Measurements from ENCODE around the gene DOCK9.

DOCK9 gene

GRCh38 chr13:98890186-98890585 lies 87.7 kb downstream of the DOCK9 start:
- TF ChIP-seq REST (IDR thresholded peaks at IDR 0.05; ENCODE audit: low read depth): no peak
- TF ChIP-seq TCF12 (IDR thresholded peaks at IDR 0.05; ENCODE audit: low read depth): no peak
- TF ChIP-seq RAD21 (IDR thresholded peaks at IDR 0.05; ENCODE audit: low read depth): no peak
- TF ChIP-seq EGR1 (IDR thresholded peaks at IDR 0.05): no peak
- TF ChIP-seq ZBTB7A (IDR thresholded peaks at IDR 0.05; ENCODE audit: low read depth): no peak
- no peak for TF ChIP-seq CREB1 (IDR thresholded peaks at IDR 0.05; ENCODE audit: low read depth)
- no peak for TF ChIP-seq TEAD4 (IDR thresholded peaks at IDR 0.05)
- no peak for TF ChIP-seq EP300 (IDR thresholded peaks at IDR 0.05; ENCODE audit: borderline replicate concordance)
- 0 out of 2 replicates have a peak, but pooled peaks have one; percentile 25 for TF ChIP-seq FOXM1 (IDR thresholded peaks at IDR 0.05; ENCODE audit: borderline replicate concordance, low read depth)
- TF ChIP-seq CEBPB (IDR thresholded peaks at IDR 0.05): no peak
- TF ChIP-seq NFIC (IDR thresholded peaks at IDR 0.05): peak; percentile 16; the same call in 1 of the 2 replicates
- peak; percentile 87 for TF ChIP-seq MAX (IDR thresholded peaks at IDR 0.05)
- TF ChIP-seq YY1 (IDR thresholded peaks at IDR 0.05; ENCODE audit: low read depth): no peak
- TF ChIP-seq TAF1 (IDR thresholded peaks at IDR 0.05; ENCODE audit: low read depth): no peak
- TF ChIP-seq USF1 (IDR thresholded peaks at IDR 0.05): peak; percentile 76

- TF ChIP-seq TEAD4 (IDR thresholded peaks at IDR 0.05) (peak; percentile 54; the same call in 1 of the 2 replicates), RAD21 (IDR thresholded peaks at IDR 0.05; ENCODE audit: low read depth) (no peak), MAX (IDR thresholded peaks at IDR 0.05) (no peak), EGR1 (IDR thresholded peaks at IDR 0.05) (no peak), EP300 (IDR thresholded peaks at IDR 0.05; ENCODE audit: borderline replicate concordance) (peak; percentile 74), TCF12 (IDR thresholded peaks at IDR 0.05; ENCODE audit: low read depth) (peak; percentile 74; the same call in 1 of the 2 replicates), USF1 (IDR thresholded peaks at IDR 0.05) (no peak), TAF1 (IDR thresholded peaks at IDR 0.05; ENCODE audit: low read depth) (no peak), YY1 (IDR thresholded peaks at IDR 0.05; ENCODE audit: low read depth) (no peak), CREB1 (IDR thresholded peaks at IDR 0.05; ENCODE audit: low read depth) (no peak), FOXM1 (IDR thresholded peaks at IDR 0.05; ENCODE audit: borderline replicate concordance, low read depth) (0 out of 2 replicates have a peak, but pooled peaks have one; percentile 44), ZBTB7A (IDR thresholded peaks at IDR 0.05; ENCODE audit: low read depth) (no peak), CEBPB (IDR thresholded peaks at IDR 0.05) (no peak; the same call in 1 of the 2 replicates)
Observed at GRCh38 chr13:98889419-98890085, 88.3 kb downstream of the DOCK9 start.

GRCh38 chr13:98888890-98889279 lies 89.0 kb downstream of the DOCK9 start:
- TF ChIP-seq YY1 (IDR thresholded peaks at IDR 0.05; ENCODE audit: low read depth) (no peak), RAD21 (IDR thresholded peaks at IDR 0.05; ENCODE audit: low read depth) (no peak), MAX (IDR thresholded peaks at IDR 0.05) (no peak), REST (IDR thresholded peaks at IDR 0.05; ENCODE audit: low read depth) (no peak), USF1 (IDR thresholded peaks at IDR 0.05) (no peak), ZBTB7A (IDR thresholded peaks at IDR 0.05; ENCODE audit: low read depth) (no peak), TCF12 (IDR thresholded peaks at IDR 0.05; ENCODE audit: low read depth) (no peak), EP300 (IDR thresholded peaks at IDR 0.05; ENCODE audit: borderline replicate concordance) (no peak), CEBPB (IDR thresholded peaks at IDR 0.05) (no peak), EGR1 (IDR thresholded peaks at IDR 0.05) (no peak), NFIC (IDR thresholded peaks at IDR 0.05) (no peak), CREB1 (IDR thresholded peaks at IDR 0.05; ENCODE audit: low read depth) (no peak), TEAD4 (IDR thresholded peaks at IDR 0.05) (no peak)

GRCh38 chr13:98888222-98888889 lies 89.5 kb downstream of the DOCK9 start:
- no peak for TF ChIP-seq EGR1 (IDR thresholded peaks at IDR 0.05)
- TF ChIP-seq MAX (IDR thresholded peaks at IDR 0.05): no peak
- TF ChIP-seq REST (IDR thresholded peaks at IDR 0.05; ENCODE audit: low read depth): no peak
- TF ChIP-seq ZBTB7A (IDR thresholded peaks at IDR 0.05; ENCODE audit: low read depth): no peak
- no peak for TF ChIP-seq TAF1 (IDR thresholded peaks at IDR 0.05; ENCODE audit: low read depth)
- TF ChIP-seq NFIC (IDR thresholded peaks at IDR 0.05): no peak
- no peak for TF ChIP-seq YY1 (IDR thresholded peaks at IDR 0.05; ENCODE audit: low read depth)
- no peak for TF ChIP-seq FOXM1 (IDR thresholded peaks at IDR 0.05; ENCODE audit: borderline replicate concordance, low read depth)
- no peak for TF ChIP-seq CEBPB (IDR thresholded peaks at IDR 0.05)
- TF ChIP-seq TEAD4 (IDR thresholded peaks at IDR 0.05): no peak
- TF ChIP-seq RAD21 (IDR thresholded peaks at IDR 0.05; ENCODE audit: low read depth): no peak
- no peak for TF ChIP-seq CREB1 (IDR thresholded peaks at IDR 0.05; ENCODE audit: low read depth)
- TF ChIP-seq EP300 (IDR thresholded peaks at IDR 0.05; ENCODE audit: borderline replicate concordance): no peak
- no peak for TF ChIP-seq USF1 (IDR thresholded peaks at IDR 0.05)
- TF ChIP-seq TCF12 (IDR thresholded peaks at IDR 0.05; ENCODE audit: low read depth): no peak
